Islet of Langerhans (tissue), 1 donor: Measurements from ENCODE around the gene GDPD3.

Experiments used
- FAIRE-seq: peaks from one replicate; lab custom pipeline; 2011; peaks lifted over from hg19 to GRCh38; lab: Jason Lieb, UNC

GDPD3 gene

GRCh38 chr16:30095166-30096078, 17.9 kb downstream of the GDPD3 start:
- no peak for FAIRE-seq

DNA sequence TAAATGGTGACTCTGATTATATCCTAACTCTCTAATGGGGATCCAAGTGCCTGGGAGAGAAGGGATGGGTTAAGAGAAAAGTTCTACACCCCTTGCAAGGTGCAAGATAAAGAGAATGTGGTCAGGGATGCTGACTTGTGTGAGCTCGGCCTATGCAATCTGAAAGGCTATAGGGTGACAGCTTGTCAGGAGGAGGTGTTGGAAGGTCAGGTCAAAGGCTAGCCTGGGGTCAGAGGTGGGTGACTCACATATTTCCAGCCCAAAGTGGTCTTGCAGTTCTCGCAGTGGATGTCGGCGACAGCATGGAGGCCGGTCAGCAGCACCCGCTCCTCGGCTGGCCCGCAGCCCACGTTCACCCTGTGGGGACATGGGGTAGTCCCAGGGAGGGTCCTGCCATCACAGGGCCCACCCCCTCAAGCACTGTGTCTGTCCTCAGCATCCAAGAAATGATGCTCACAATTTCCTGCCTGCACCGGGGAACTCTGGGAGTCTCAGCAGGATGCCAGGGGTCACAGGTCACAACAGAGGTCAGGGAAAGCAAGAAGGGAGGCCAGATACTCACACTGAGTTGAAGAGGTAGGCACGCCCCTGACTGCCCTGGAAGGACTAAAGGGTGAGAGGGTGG, 18.7 kb downstream of the GDPD3 start:
- no peak for FAIRE-seq

DNA sequence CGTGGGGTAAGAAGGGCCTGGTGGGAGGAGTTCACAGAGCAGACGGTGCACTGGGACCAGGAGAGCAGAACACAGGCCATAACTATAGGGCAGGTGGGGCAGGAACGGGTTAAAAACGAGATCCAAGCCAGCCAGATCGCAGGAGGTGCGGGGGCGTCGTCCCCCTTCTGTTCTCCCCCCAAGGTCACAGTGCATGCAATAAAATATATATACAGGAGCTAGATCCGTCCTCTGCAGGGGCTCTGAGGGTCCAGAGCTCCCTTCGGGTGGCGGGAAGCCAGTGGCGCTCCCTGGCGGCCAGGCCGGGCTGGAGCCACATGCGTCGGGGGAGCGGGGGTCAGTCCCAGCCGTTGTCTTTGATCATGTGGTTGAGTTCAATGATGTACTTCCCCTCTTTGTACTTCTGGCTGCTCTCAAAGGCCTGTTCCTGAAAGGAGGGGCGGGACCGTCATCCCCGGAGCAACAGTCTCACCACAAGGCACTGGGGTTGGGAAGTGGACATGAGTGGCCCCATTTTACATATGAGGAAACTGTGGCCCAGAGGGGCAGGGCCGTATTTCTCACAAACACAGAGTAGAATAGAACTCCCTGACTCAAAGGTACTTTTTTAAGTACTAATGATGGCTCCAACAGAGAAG, 20.8 kb downstream of the GDPD3 start:
- FAIRE-seq: no peak

DNA sequence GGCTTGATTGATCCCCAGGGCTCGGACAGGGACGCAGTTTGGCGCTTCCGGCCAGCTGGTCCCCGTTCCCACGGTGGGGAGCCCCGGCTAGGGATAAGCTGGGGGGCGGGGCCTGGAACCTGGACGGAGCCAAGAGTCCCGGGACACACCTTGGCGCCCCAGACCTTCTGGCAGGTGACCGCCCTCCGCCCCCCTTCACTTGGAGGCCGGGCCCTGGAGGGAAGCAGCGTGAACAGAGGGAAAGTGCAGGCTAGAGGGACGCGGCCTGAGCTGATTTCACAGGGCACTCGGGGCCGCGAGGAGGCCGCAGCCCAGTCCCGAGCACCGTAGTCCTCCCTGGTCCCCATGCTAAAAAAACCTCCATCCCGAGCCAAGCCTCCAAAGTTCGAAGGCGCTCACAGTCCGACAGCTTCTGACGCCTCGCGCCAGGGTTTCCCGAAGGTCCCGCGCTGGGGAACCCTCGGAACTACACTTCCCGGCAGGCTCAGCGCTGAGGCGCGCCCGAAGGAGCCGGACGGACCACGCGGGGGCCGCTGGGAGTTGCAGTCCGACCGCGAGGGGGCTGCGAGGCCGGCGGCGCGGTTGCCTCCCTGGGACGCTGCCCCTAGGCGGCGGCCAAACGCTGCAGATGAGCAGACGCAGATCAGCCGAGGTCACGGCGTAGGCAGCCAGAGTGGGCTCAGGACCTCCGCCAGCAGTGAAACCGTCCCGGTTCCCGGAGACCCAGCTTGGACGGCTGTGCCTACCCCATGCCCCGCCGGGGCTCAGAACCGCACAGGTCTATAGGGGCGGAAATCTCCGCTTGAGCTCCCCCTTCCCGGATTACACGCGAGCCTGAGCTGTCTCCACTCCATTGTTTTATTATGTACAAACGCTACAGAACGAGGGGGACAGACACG, 21.6 kb downstream of the GDPD3 start, which contains the start of gene TBX6:
Gene TBX6 (minus strand): TSS at position 451 of the 899 bp plus-strand sequence. CDS start 731 bp downstream, outside the sequence.
- FAIRE-seq: no peak

GRCh38 chr16:30090610-30091331, 22.6 kb downstream of the GDPD3 start:
- no peak for FAIRE-seq

DNA sequence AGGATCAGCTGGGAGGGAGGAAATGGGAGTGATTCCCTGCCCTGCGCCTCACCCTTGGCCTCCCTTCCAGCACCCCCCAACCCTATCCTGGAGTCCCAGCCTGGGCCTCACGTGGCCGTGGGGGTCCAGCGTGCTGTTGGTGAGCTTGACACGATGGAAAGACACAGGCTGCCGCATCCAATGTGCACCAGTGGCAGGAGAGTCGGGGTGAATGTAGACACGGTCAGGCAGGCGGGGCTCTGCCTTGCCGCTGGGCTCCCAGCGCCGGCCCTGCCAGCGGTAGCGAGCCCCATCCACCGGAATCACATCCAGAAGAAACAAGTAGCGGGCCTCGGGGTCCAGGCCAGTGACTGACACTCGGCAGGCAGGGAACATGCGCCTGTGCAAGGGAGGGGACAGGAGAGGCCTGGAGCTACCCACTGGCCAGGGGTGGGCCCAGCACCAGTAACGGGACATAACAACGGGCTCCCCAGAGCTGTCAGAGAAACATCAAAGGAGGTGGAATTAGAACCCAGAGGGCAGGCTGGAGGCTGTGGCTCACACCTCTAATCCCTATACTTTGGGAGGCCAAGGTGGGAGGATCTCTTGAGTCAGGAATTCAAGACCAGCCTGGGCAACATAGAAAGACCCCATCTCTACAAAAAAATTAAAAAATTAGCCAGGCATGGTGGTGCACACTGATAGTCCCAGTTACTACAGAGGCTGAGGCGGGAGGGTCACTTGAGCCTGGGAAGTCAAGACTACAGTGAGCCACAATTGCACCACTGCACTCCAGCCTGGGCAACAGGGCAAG, 24.3 kb downstream of the GDPD3 start:
- no peak for FAIRE-seq

- FAIRE-seq: no peak
Observed at GRCh38 chr16:30088237-30088831, 25.0 kb downstream of the GDPD3 start.

DNA sequence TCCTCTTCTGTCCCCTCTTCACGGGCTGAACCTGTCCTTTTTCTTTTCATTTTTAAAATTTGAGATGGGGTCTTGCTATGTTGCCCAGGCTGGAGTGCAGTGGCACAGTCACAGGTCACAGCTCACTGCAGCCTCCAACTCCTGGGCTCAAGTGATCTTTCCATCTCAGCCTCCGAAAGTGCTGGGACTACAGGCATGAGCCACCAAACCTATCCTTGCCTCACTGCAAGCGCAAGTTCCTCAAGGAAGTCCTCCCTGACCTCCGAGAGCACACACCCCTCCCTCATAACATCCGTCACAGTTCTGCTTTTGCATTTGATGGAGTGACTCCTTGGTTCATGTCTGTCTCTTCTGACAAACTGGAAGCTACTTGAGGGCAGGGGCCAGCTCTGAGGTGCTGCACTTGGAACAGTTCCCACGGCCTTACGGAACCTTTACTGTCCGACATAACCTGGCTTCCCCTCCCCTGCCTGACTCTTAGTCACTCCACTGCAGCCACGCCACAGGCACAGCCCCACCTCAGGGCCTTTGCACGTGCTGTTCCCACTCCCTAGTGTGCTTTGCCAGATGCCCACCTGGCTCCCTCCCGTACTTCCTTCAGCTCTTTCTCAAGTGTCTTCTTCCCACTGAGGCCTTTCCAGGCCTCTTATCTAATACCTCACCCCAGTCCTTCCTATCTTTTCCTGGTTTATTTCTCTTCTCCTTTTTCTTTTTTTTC, 26.0 kb downstream of the GDPD3 start:
- FAIRE-seq: no peak

- FAIRE-seq: no peak
Observed at GRCh38 chr16:30086291-30087140, 26.8 kb downstream of the GDPD3 start.

DNA sequence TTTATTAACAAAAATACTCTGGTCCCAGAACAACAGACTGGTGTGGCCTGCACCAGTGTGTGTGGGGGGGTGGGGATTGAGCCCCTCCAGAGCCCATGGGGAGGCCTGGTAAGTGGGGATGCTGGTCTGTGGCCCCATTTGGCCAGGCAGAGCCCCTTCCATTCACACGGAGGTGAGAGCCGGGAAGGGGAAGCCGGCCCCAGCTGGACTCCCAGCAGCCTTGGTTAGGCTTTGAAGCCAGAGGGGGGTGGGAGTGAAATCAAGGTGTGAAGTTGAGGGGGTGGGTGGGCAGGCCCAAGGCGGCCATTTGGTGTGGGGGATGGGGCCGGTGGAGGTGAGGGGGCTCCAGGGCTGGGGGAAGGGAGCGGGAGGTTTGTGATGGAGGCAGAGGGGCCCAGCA, 27.5 kb downstream of the GDPD3 start:
- no peak for FAIRE-seq

GRCh38 chr16:30085247-30085646, 28.1 kb downstream of the GDPD3 start:
- FAIRE-seq: no peak

DNA sequence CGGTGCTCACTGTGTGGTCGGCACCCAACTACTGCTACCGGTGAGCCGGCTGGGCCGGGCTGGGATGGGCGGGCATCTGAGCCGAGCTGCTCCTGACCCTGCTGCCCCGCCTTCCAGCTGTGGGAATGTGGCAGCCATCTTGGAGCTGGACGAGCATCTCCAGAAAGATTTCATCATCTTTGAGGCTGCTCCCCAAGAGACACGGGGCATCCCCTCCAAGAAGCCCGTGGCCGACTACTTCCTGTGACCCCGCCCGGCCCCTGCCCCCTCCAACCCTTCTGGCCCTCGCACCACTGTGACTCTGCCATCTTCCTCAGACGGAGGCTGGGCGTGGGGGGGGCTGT, 28.5 kb downstream of the GDPD3 start:
- no peak for FAIRE-seq

- FAIRE-seq: no peak
Observed at GRCh38 chr16:30084096-30084815, 29.1 kb downstream of the GDPD3 start.

DNA sequence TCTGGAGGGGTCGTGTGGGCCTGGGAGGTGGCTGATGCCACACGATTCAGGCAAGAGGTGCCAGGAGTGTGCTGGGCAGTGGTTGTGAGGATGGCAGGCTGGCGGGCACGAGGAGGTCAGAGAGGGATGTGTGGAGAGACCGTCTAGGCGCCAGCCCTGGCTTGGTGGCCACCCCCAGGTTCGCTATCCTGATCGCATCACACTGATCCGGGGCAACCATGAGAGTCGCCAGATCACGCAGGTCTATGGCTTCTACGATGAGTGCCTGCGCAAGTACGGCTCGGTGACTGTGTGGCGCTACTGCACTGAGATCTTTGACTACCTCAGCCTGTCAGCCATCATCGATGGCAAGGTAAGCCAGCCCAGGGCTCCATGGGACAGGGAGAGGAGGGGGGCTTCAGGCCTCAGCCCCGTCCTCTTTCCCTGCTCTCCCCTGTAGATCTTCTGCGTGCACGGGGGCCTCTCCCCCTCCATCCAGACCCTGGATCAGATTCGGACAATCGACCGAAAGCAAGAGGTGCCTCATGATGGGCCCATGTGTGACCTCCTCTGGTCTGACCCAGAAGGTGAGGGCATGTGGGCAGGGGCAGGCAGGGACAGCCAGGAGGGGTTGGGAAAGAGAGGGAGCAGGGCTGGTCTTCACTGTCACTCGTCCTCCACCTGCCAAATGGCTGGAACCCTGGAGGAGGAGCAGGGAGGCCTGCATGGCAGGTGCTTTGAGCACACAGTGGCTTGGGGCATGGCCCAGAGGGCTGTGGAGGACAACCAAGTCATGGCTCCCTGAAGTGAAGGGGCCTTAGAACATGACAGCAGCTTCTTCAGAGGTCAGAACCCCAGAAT, 29.9 kb downstream of the GDPD3 start:
- no peak for FAIRE-seq

DNA sequence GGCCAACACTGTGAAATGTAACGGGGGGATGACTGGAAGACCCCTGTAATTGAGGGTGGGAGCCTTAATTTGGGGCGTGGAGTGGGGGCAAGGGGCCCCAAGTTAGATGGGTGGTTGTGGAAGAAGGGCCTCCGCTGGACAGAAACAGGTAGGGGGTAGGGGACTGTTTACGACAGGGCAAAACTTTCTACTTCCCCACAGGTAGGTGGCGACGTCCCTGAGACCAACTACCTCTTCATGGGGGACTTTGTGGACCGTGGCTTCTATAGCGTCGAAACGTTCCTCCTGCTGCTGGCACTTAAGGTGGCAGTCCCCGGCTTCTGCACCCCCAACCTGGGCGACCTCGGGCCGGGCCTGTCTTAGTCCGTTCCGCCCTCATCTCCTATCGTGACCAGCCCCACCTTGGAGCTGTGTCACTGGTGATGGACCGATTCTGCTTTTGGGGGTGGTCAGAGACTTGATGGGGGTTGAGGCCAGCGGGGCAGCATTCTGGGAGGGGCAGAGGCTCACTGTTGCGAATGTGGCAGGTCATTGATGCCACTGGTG, 30.7 kb downstream of the GDPD3 start:
- FAIRE-seq: no peak

GRCh38 chr16:30079480-30079879, 33.9 kb downstream of the GDPD3 start:
- no peak for FAIRE-seq

- FAIRE-seq: no peak
Observed at GRCh38 chr16:30078744-30079143, 34.6 kb downstream of the GDPD3 start.
